Keratinocyte (primary cell): ENCODE results near the gene PTPRN2. TPM values are rescaled to one million over a fixed set of nuclear protein-coding genes. Genes with fewer than 3 reads are reported as not detected.

Experiments used
- DNase-seq: peaks from one replicate; pipeline ENCODE4 v3.0.0-alpha.2; 2011; ENCODE audit warnings: low read depth, missing footprints, low spot score
- FAIRE-seq: peaks from 2 replicates; lab custom pipeline; 2011; peaks lifted over from hg19 to GRCh38; lab: Jason Lieb, UNC
- H2AFZ ChIP-seq: 2 replicates; pipeline ENCODE4 v1.6.0; 2012; ENCODE audit warnings: low read length, control low read depth, inconsistent platforms; ENCODE audit not compliant: control insufficient read depth
- H3K27ac ChIP-seq: 2 replicates; pipeline ENCODE4 v1.5.1; 2011; ENCODE audit warnings: low read length; ENCODE audit not compliant: control insufficient read depth, insufficient read depth
- H3K27me3 ChIP-seq: 3 replicates; pipeline ENCODE4 v1.6.0; 2011; ENCODE audit warnings: low read length; ENCODE audit not compliant: control insufficient read depth, insufficient read depth; ENCODE audit errors: extremely low read depth
- H3K36me3 ChIP-seq, 2 experiments: 2 replicates in 1 of 2; 3 replicates in 1 of 2; pipeline ENCODE4 v1.5.1; 2011; ENCODE audit warnings: low read length in 2 of 2, mild to moderate bottlenecking in 1 of 2; ENCODE audit not compliant: control insufficient read depth in 2 of 2, insufficient read depth in 2 of 2; ENCODE audit errors: extremely low read depth in 1 of 2
- H3K4me1 ChIP-seq: 3 replicates; pipeline ENCODE4 v1.5.1; 2011; ENCODE audit warnings: low read length; ENCODE audit not compliant: control insufficient read depth, insufficient read depth; ENCODE audit errors: extremely low read depth
- H3K4me2 ChIP-seq: 3 replicates; pipeline ENCODE4 v1.6.0; 2011; ENCODE audit warnings: low read depth, low read length; ENCODE audit not compliant: control insufficient read depth, insufficient read depth; ENCODE audit errors: extremely low read depth
- H3K4me3 ChIP-seq, 3 experiments: fragments of 200-600 bp in 1 of 3; sonication (generic) in 1 of 3; 2 replicates in 2 of 3; 3 replicates in 1 of 3; pipeline ENCODE4 v1.5.1; 2011 to 2016; ENCODE audit warnings: low read length in 3 of 3, mild to moderate bottlenecking in 3 of 3, control low read depth in 2 of 3, inconsistent platforms in 1 of 3, low read depth in 1 of 3, mixed read lengths in 1 of 3, mixed run types in 1 of 3, moderate library complexity in 1 of 3; ENCODE audit not compliant: control insufficient read depth in 2 of 3, insufficient read depth in 2 of 3; ENCODE audit errors: extremely low read depth in 1 of 3
- H3K79me2 ChIP-seq: 2 replicates; pipeline ENCODE4 v1.6.0; 2012; ENCODE audit warnings: low read length; ENCODE audit not compliant: control insufficient read depth, insufficient read depth
- H3K9ac ChIP-seq: 3 replicates; pipeline ENCODE4 v1.6.0; 2011; ENCODE audit warnings: low read length; ENCODE audit not compliant: control insufficient read depth, insufficient read depth; ENCODE audit errors: extremely low read depth
- H3K9me1 ChIP-seq: 3 replicates; pipeline ENCODE4 v1.6.0; 2011; ENCODE audit warnings: low read length; ENCODE audit not compliant: control insufficient read depth, insufficient read depth; ENCODE audit errors: extremely low read depth
- H3K9me3 ChIP-seq: 2 replicates; pipeline ENCODE4 v1.5.1; 2012; ENCODE audit warnings: low read depth, low read length; ENCODE audit not compliant: control insufficient read depth
- H4K20me1 ChIP-seq: 3 replicates; pipeline ENCODE4 v1.6.0; 2011; ENCODE audit warnings: low read length; ENCODE audit not compliant: control insufficient read depth, insufficient read depth; ENCODE audit errors: extremely low read depth
- EZH2 ChIP-seq: IDR thresholded peaks from one replicate; pipeline ENCODE4 v1.6.1; 2012; ENCODE audit warnings: inconsistent platforms, mild to moderate bottlenecking, low read length, moderate library complexity
- dilution Hi-C: fragments of 300-500 bp; cut with MboI; formaldehyde crosslinking; loops from one replicate; pipeline ENCODE4 v1.7.0; 2020; ENCODE audit warnings: low sequenced_read_pairs; ENCODE audit not compliant: extremely low pct_ligation_motif_present
- polyA plus RNA-seq, 5 experiments: library from polyadenylated mRNA; depleted of rRNA in 3 of 5; stranded (reverse) in 3 of 5; stranded (forward) in 1 of 5; unstranded in 1 of 5; fragments of >200 nt; gene quantifications; 1 replicate in 1 of 5; 2 replicates in 3 of 5; 3 replicates in 1 of 5; pipeline versions ENCODE4 v1.2.1 to v1.2.3, GENCODE V29; 2011 to 2012; ENCODE audit warnings: missing spikeins in 2 of 5, low read depth in 1 of 5, low replicate concordance in 1 of 5
- TF ChIP-seq, protein P1 (sequence below), 3 experiments: IDR thresholded peaks in 1 of 3; conservative IDR thresholded peaks in 1 of 3; optimal IDR thresholded peaks in 1 of 3; 2 replicates in 2 of 3; 3 replicates in 1 of 3; pipeline versions ENCODE3 to v1.5.1; 2011; ENCODE audit warnings: low read length in 3 of 3, mild to moderate bottlenecking in 3 of 3, moderate library complexity in 2 of 3, control low read depth in 1 of 3, inconsistent platforms in 1 of 3; ENCODE audit not compliant: insufficient read depth in 2 of 3; ENCODE audit errors: extremely low read depth in 1 of 3

PTPRN2 gene
- polyA plus RNA-seq, 1 donor (not counting 4 experiments of a cell fraction or from before 2014, with no cell fraction given): not detected

DNA sequence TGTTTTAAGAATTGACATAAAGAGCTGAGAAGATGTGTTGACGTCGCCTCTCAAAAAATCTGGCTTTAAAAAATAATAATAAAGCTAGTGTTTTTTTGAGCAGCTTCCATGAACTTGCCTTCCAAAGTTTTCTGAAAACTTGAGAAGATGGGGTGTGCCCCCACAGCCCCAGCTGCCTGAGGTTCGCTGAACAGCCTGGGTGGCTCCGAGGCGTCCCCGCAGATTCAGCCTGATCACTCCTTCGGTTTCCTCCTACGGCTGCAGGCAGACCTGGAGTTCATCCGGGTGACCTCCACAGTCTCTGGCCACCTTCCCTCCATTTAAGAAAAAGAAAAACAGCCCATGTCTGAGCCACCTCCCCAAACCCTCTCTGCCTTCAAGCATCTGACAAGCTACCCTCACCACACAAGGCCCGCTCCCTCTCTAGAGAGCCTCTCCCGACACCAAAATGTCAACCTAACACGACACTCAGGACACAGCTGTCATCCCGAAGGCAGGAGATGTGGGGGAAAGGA is 177.8 kb downstream of the PTPRN2 start:
- no peak overlapping the region for H3K4me2 ChIP-seq
- H3K9me1 ChIP-seq: no peaks in the 10 kb centered on the region
- no peak overlapping the region for H3K9ac ChIP-seq
- H3K79me2 ChIP-seq: no peaks in the 10 kb centered on the region
- no peaks in the 10 kb centered on the region for H4K20me1 ChIP-seq
- no peak overlapping the region for H3K27ac ChIP-seq
- H3K4me1 ChIP-seq: no peaks in the 10 kb centered on the region
- no peak for DNase-seq
- TF ChIP-seq, protein P1, sequence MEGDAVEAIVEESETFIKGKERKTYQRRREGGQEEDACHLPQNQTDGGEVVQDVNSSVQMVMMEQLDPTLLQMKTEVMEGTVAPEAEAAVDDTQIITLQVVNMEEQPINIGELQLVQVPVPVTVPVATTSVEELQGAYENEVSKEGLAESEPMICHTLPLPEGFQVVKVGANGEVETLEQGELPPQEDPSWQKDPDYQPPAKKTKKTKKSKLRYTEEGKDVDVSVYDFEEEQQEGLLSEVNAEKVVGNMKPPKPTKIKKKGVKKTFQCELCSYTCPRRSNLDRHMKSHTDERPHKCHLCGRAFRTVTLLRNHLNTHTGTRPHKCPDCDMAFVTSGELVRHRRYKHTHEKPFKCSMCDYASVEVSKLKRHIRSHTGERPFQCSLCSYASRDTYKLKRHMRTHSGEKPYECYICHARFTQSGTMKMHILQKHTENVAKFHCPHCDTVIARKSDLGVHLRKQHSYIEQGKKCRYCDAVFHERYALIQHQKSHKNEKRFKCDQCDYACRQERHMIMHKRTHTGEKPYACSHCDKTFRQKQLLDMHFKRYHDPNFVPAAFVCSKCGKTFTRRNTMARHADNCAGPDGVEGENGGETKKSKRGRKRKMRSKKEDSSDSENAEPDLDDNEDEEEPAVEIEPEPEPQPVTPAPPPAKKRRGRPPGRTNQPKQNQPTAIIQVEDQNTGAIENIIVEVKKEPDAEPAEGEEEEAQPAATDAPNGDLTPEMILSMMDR (optimal IDR thresholded peaks at IDR 0.05 in 1 of 3, IDR thresholded peaks at IDR 0.05 in 1 of 3, conservative IDR thresholded peaks at IDR 0.05 in 1 of 3; ENCODE audit: extremely low read depth in 1 of 3, insufficient read depth in 2 of 3, low read length in 3 of 3): no peak
- TF ChIP-seq EZH2: no peak
- no peaks in the 10 kb centered on the region for H3K27me3 ChIP-seq
- H3K4me3 ChIP-seq: no peak overlapping the region
- dilution Hi-C loops: no loop called here
- peaks cover 10% of the 10 kb centered on the region for H3K9me3 ChIP-seq
- H2AFZ ChIP-seq: no peak overlapping the region
- no peaks in the 10 kb centered on the region for H3K36me3 ChIP-seq
- FAIRE-seq: no peak

- H3K27me3 ChIP-seq: no peaks in the 10 kb centered on the region
- H3K4me3 ChIP-seq: no peak overlapping the region
- H3K9me1 ChIP-seq: no peaks in the 10 kb centered on the region
- H3K27ac ChIP-seq: no peak overlapping the region
- FAIRE-seq (no peak), DNase-seq (no peak)
- no peaks in the 10 kb centered on the region for H3K4me1 ChIP-seq
- H3K9ac ChIP-seq: no peak overlapping the region
- H3K4me2 ChIP-seq: no peak overlapping the region
- no peaks in the 10 kb centered on the region for H3K36me3 ChIP-seq
- peaks cover 12% of the 10 kb centered on the region for H3K9me3 ChIP-seq
- no peaks in the 10 kb centered on the region for H4K20me1 ChIP-seq
- no peak overlapping the region for H2AFZ ChIP-seq
- TF ChIP-seq, protein P1 (optimal IDR thresholded peaks at IDR 0.05 in 1 of 3, IDR thresholded peaks at IDR 0.05 in 1 of 3, conservative IDR thresholded peaks at IDR 0.05 in 1 of 3; ENCODE audit: extremely low read depth in 1 of 3, insufficient read depth in 2 of 3, low read length in 3 of 3): no peak
- no peak for TF ChIP-seq EZH2
- dilution Hi-C loops: no loop called here
- no peaks in the 10 kb centered on the region for H3K79me2 ChIP-seq
Observed at GRCh38 chr7:158409120-158409519, 178.5 kb downstream of the PTPRN2 start.
